HK-2 (cell line): ENCODE data around the gene BMAL2.

ENCODE experiments used
- DNase-seq: peaks from one replicate; pipeline ENCODE4 v3.0.0-alpha.2; 2018; ENCODE audit not compliant: unreplicated experiment

Gene BMAL2

DNA sequence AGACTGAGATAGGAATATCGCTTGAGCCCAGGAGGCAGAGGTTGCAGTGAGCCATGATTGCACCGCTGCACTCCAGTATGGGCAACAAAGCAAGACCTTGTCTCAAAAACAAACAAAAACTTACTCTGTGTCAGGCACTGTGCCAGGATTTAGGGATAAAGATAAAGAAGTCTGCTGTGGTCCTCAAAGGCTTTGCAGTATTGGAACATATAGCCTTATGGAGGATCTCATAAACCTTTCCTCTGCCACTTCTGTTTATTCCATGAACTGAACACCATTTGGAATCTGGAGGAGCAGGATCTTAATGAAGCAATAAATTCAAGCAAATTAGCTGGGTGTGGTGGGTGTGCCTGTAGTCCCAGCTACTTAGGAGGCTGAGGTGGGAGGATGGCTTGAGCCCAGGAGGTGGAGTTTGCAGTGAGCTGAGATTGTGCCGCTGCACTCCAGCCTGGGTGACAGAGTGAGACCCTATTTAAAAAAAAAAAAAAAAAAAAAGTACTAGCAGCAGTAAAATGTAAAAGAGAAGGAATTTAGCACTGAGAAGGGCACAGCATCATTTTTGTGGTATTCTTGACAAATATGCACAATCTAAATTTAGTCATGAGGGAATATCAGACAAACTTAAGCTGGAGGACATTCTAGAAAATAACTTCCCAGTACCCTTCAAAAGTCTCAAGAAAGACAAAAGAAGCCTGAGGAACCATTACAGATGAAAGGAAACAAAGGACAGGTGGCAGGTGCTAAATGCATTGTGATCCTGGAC is 27.1 kb downstream of the BMAL2 start:
- no peak for DNase-seq

GRCh38 chr12:27361372-27361771 is 28.7 kb downstream of the BMAL2 start:
- DNase-seq = no peak

- no peak for DNase-seq
These were observed 34.0 kb downstream of the BMAL2 start for GRCh38 chr12:27366621-27367020.

DNA sequence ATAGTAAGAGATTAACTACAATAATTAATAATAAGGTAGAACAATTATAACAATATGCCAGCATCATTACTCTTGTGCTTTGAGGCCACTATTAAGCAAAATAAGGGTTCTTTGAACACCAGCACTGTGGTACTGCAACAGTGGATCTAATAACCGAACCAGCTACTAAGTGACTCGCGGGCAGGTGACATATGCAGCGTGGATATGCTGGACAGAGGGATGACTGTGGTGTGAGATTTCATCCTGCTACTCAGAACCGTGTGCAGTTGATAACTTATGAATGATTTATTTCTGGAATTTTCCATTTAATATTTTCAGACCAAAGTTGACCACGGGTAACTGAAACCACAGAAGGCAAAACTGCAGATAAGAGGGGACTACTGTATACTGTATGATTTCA is 34.4 kb downstream of the BMAL2 start:
- DNase-seq = no peak

DNA sequence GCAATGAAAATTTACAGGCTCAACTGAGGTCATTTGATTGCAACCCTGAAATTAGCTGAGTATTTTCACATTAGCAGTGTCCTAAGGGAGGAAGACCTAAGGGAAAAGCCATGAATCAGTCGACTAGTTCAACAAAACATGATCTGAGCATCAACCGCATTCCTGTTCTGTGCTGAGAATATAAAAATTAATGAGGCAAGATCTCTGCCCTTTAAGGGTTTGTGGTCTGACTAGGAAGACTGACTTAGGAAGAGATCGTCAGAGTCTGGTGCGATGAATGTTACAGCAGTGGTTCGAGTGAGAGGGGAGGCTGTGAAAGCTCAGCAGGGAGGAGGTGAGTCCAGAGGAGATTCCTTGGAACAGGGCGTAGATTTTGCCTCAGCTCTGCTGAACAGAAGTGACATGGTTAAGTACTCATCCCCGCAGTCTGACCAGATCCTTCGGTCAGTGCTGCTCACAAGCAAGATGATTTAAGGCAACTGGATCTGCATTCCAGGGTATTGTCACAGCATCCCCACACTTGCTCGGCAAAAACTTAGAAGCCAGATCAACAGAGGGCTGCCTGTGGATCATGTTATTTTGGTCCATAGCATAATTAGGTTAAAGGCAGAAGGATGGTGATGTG is 49.6 kb downstream of the BMAL2 start:
- DNase-seq = no peak
